ENCODE data around the gene GRM1.

The GRM1 gene

DNA sequence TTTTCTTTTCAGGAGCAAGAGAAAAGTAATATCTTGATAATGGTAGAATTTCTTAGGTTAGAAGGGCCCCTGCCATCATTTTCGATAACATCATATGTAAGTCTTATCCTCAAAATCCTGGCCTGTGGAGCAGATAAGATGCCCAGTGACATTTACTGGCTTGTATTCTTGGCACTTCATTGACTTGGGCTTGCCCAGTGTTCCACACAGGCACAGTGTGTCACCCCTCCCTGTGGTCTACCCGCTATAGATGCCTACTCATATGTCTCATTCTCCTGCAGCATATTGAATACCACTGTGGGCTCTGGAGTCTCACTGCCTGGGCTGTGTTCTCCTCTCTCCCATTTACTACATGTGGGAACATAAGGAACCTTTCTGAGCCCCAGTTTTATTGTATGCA, 105.0 kb downstream of the GRM1 start:
- Histone ChIP-seq H3K4me3 (ENCODE audit: low read length) (no peak overlapping the region), H3K4me1 (ENCODE audit: control insufficient read depth, insufficient read depth, low read length) (no peaks in the 10 kb centered on the region), H3K27me3 (ENCODE audit: control insufficient read depth, insufficient read depth, low read length) (no peaks in the 10 kb centered on the region), H3K36me3 (ENCODE audit: control insufficient read depth, insufficient read depth, low read length) (no peaks in the 10 kb centered on the region), H3K9me3 (ENCODE audit: control insufficient read depth, insufficient read depth, low read length) (no peaks in the 10 kb centered on the region), H3K27ac (ENCODE audit: low read length) (no peak overlapping the region)
- DNase-seq (ENCODE audit: low read depth, low spot score): no peak
- WGBS (ENCODE audit: insufficient coverage, insufficient read length): no CpG with 5 or more reads among the region's 2 CpGs

DNA sequence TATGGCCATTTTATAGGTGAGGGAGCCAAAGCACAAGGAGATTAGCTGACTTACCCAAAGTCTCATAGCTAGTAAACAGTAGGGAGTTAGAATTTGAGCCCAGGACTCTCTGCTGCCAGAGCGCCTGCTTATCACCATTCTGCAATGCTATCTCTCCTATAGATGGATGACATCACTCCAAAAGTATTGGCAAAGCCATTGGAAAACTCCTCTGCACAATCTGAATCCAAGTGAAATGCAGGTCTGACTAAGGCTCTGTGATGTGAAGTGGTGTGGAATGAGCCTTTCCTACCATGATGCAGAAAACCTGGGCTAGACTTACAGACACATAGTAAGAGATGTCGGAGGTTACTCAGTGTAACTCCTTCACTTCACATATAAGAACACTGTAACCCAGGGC, 106.3 kb downstream of the GRM1 start:
- Histone ChIP-seq H3K4me3 (ENCODE audit: low read length) (no peak overlapping the region), H3K4me1 (ENCODE audit: control insufficient read depth, insufficient read depth, low read length) (no peaks in the 10 kb centered on the region), H3K27ac (ENCODE audit: low read length) (no peak overlapping the region), H3K27me3 (ENCODE audit: control insufficient read depth, insufficient read depth, low read length) (no peaks in the 10 kb centered on the region), H3K9me3 (ENCODE audit: control insufficient read depth, insufficient read depth, low read length) (no peaks in the 10 kb centered on the region), H3K36me3 (ENCODE audit: control insufficient read depth, insufficient read depth, low read length) (no peaks in the 10 kb centered on the region)
- no peak for DNase-seq (ENCODE audit: low read depth, low spot score)
- WGBS (ENCODE audit: insufficient coverage, insufficient read length): no CpG with 5 or more reads among the region's 2 CpGs

GRCh38 chr6:146146836-146147235, 118.0 kb downstream of the GRM1 start:
- no peaks in the 10 kb centered on the region for H3K4me1 ChIP-seq (ENCODE audit: control insufficient read depth, insufficient read depth, low read length)
- H3K4me3 ChIP-seq (ENCODE audit: low read length): no peak overlapping the region
- no peaks in the 10 kb centered on the region for H3K36me3 ChIP-seq (ENCODE audit: control insufficient read depth, insufficient read depth, low read length)
- no peaks in the 10 kb centered on the region for H3K9me3 ChIP-seq (ENCODE audit: control insufficient read depth, insufficient read depth, low read length)
- H3K27me3 ChIP-seq (ENCODE audit: control insufficient read depth, insufficient read depth, low read length): no peaks in the 10 kb centered on the region
- no CpG with 5 or more reads among the region's 1 CpG for WGBS (ENCODE audit: insufficient coverage, insufficient read length)
- DNase-seq (ENCODE audit: low read depth, low spot score): no peak
- no peak overlapping the region for H3K27ac ChIP-seq (ENCODE audit: low read length)

DNA sequence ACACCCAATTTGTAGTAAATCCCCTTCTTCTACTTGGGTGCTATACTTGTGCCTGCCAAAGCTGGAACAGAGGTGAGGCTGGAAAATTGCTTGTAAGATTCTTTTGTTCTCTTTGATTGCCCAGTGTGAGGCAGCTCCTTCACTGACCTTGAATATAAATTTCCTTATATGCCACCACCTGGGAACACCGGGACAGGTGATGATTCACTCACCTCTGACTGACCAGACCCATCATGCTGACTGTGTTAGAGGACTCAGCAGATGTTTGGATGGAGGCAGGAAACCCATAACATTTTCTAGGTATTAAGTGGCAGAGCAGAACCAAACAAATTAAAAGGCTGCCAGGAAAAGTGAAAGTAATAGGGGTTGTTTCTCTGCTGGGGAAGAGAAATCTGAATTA, 120.9 kb downstream of the GRM1 start:
- H3K4me1 ChIP-seq (ENCODE audit: control insufficient read depth, insufficient read depth, low read length): no peaks in the 10 kb centered on the region
- no peak overlapping the region for H3K4me3 ChIP-seq (ENCODE audit: low read length)
- no peaks in the 10 kb centered on the region for H3K36me3 ChIP-seq (ENCODE audit: control insufficient read depth, insufficient read depth, low read length)
- no peaks in the 10 kb centered on the region for H3K9me3 ChIP-seq (ENCODE audit: control insufficient read depth, insufficient read depth, low read length)
- no peaks in the 10 kb centered on the region for H3K27me3 ChIP-seq (ENCODE audit: control insufficient read depth, insufficient read depth, low read length)
- WGBS (ENCODE audit: insufficient coverage, insufficient read length): no CpG with 5 or more reads among the region's 1 CpG
- DNase-seq (ENCODE audit: low read depth, low spot score): no peak
- no peak overlapping the region for H3K27ac ChIP-seq (ENCODE audit: low read length)

GRCh38 chr6:146153040-146153758, 124.3 kb downstream of the GRM1 start:
- WGBS (ENCODE audit: insufficient coverage, insufficient read length): no CpG with 5 or more reads among the region's 4 CpGs
- Histone ChIP-seq H3K36me3 (ENCODE audit: control insufficient read depth, insufficient read depth, low read length) (no peaks in the 10 kb centered on the region), H3K27ac (ENCODE audit: low read length) (no peak overlapping the region), H3K9me3 (ENCODE audit: control insufficient read depth, insufficient read depth, low read length) (no peaks in the 10 kb centered on the region), H3K4me3 (ENCODE audit: low read length) (no peak overlapping the region), H3K27me3 (ENCODE audit: control insufficient read depth, insufficient read depth, low read length) (no peaks in the 10 kb centered on the region), H3K4me1 (ENCODE audit: control insufficient read depth, insufficient read depth, low read length) (no peaks in the 10 kb centered on the region)
- DNase-seq (ENCODE audit: low read depth, low spot score): no peak

GRCh38 chr6:146154197-146154596, 125.3 kb downstream of the GRM1 start:
- DNase-seq (ENCODE audit: low read depth, low spot score): no peak
- no peak overlapping the region for H3K4me3 ChIP-seq (ENCODE audit: low read length)
- H3K4me1 ChIP-seq (ENCODE audit: control insufficient read depth, insufficient read depth, low read length): no peaks in the 10 kb centered on the region
- no peaks in the 10 kb centered on the region for H3K9me3 ChIP-seq (ENCODE audit: control insufficient read depth, insufficient read depth, low read length)
- no peaks in the 10 kb centered on the region for H3K36me3 ChIP-seq (ENCODE audit: control insufficient read depth, insufficient read depth, low read length)
- H3K27me3 ChIP-seq (ENCODE audit: control insufficient read depth, insufficient read depth, low read length): no peaks in the 10 kb centered on the region
- no peak overlapping the region for H3K27ac ChIP-seq (ENCODE audit: low read length)
- WGBS (ENCODE audit: insufficient coverage, insufficient read length): no CpG with 5 or more reads among the region's 6 CpGs

DNA sequence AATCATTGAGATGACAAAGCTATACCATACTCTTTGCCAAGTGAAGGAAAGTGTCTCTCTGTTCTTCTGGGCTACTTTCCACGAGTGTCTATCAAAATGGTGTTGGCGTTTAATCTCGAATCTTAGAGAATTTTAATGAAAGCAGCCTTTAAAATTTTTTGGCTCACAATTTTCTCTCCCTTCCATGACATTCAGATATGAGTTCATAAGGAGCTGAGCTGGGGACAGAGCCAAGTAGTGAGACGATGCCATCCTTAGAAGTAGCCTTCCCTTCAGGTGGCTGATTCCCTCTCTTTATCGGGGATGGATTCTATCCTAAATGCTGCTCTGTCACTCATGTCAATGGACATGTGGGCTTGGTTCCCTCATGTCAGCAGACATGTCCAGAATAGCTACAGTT, 132.8 kb downstream of the GRM1 start:
- no peak for DNase-seq (ENCODE audit: low read depth, low spot score)
- Histone ChIP-seq H3K4me3 (ENCODE audit: low read length) (no peak overlapping the region), H3K4me1 (ENCODE audit: control insufficient read depth, insufficient read depth, low read length) (no peaks in the 10 kb centered on the region), H3K36me3 (ENCODE audit: control insufficient read depth, insufficient read depth, low read length) (no peaks in the 10 kb centered on the region), H3K9me3 (ENCODE audit: control insufficient read depth, insufficient read depth, low read length) (no peaks in the 10 kb centered on the region), H3K27me3 (ENCODE audit: control insufficient read depth, insufficient read depth, low read length) (no peaks in the 10 kb centered on the region), H3K27ac (ENCODE audit: low read length) (no peak overlapping the region)
- WGBS (ENCODE audit: insufficient coverage, insufficient read length): no CpG with 5 or more reads among the region's 5 CpGs

GRCh38 chr6:146169872-146170271, 141.0 kb downstream of the GRM1 start:
- no peaks in the 10 kb centered on the region for H3K4me1 ChIP-seq (ENCODE audit: control insufficient read depth, insufficient read depth, low read length)

GRCh38 chr6:146177785-146178184, 148.9 kb downstream of the GRM1 start:
- Histone ChIP-seq H3K36me3 (ENCODE audit: control insufficient read depth, insufficient read depth, low read length) (no peaks in the 10 kb centered on the region), H3K27ac (ENCODE audit: low read length) (no peak overlapping the region), H3K27me3 (ENCODE audit: control insufficient read depth, insufficient read depth, low read length) (no peaks in the 10 kb centered on the region), H3K4me1 (ENCODE audit: control insufficient read depth, insufficient read depth, low read length) (no peaks in the 10 kb centered on the region), H3K4me3 (ENCODE audit: low read length) (no peak overlapping the region), H3K9me3 (ENCODE audit: control insufficient read depth, insufficient read depth, low read length) (no peaks in the 10 kb centered on the region)
- no peak for DNase-seq (ENCODE audit: low read depth, low spot score)
- no CpG with 5 or more reads among the region's 1 CpG for WGBS (ENCODE audit: insufficient coverage, insufficient read length)

More at GRCh38 chr6:146169872-146170271, 141.0 kb downstream of the GRM1 start:
- DNase-seq (ENCODE audit: low read depth, low spot score): no peak
- H3K27ac ChIP-seq (ENCODE audit: low read length): no peak overlapping the region
- no peaks in the 10 kb centered on the region for H3K27me3 ChIP-seq (ENCODE audit: control insufficient read depth, insufficient read depth, low read length)
- H3K4me3 ChIP-seq (ENCODE audit: low read length): no peak overlapping the region
- no CpG with 5 or more reads among the region's 1 CpG for WGBS (ENCODE audit: insufficient coverage, insufficient read length)
- no peaks in the 10 kb centered on the region for H3K36me3 ChIP-seq (ENCODE audit: control insufficient read depth, insufficient read depth, low read length)
- no peaks in the 10 kb centered on the region for H3K9me3 ChIP-seq (ENCODE audit: control insufficient read depth, insufficient read depth, low read length)

GRCh38 chr6:146183831-146184230, 155.0 kb downstream of the GRM1 start:
- DNase-seq (ENCODE audit: low read depth, low spot score): no peak
- H3K27me3 ChIP-seq (ENCODE audit: control insufficient read depth, insufficient read depth, low read length): no peaks in the 10 kb centered on the region
- no peaks in the 10 kb centered on the region for H3K9me3 ChIP-seq (ENCODE audit: control insufficient read depth, insufficient read depth, low read length)
- no peak overlapping the region for H3K27ac ChIP-seq (ENCODE audit: low read length)
- H3K4me1 ChIP-seq (ENCODE audit: control insufficient read depth, insufficient read depth, low read length): no peaks in the 10 kb centered on the region
- no peaks in the 10 kb centered on the region for H3K36me3 ChIP-seq (ENCODE audit: control insufficient read depth, insufficient read depth, low read length)
- no peak overlapping the region for H3K4me3 ChIP-seq (ENCODE audit: low read length)
- no CpG with 5 or more reads among the region's 1 CpG for WGBS (ENCODE audit: insufficient coverage, insufficient read length)

DNA sequence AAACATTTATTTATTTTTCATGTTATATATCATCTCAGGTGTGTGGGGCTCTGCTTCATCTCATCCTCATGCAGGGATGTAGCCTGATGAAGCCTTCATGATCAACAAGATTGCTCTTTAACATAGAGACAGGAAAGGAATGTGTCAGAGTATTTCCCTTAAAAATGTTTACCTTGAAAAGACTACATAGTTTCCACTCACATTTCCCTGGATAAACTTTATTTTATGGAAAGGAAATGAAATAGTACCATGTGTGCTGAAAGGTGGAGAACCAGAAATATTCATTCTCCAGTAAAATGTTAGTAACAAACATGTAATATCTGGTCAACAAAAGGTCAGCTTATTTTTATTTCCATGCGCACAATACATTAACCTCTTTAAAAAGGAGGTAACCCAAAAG, 155.8 kb downstream of the GRM1 start:
- no peak overlapping the region for H3K4me3 ChIP-seq (ENCODE audit: low read length)
- H3K27ac ChIP-seq (ENCODE audit: low read length): no peak overlapping the region
- H3K9me3 ChIP-seq (ENCODE audit: control insufficient read depth, insufficient read depth, low read length): no peaks in the 10 kb centered on the region
- H3K27me3 ChIP-seq (ENCODE audit: control insufficient read depth, insufficient read depth, low read length): no peaks in the 10 kb centered on the region
- H3K4me1 ChIP-seq (ENCODE audit: control insufficient read depth, insufficient read depth, low read length): no peaks in the 10 kb centered on the region
- no peak for DNase-seq (ENCODE audit: low read depth, low spot score)
- no peaks in the 10 kb centered on the region for H3K36me3 ChIP-seq (ENCODE audit: control insufficient read depth, insufficient read depth, low read length)
- WGBS (ENCODE audit: insufficient coverage, insufficient read length): no CpG with 5 or more reads among the region's 1 CpG

Data from iPS DF 6.9 (cell line).